Left ventricle myocardium inferior (tissue), 1 donor: ENCODE data around the gene KIF21B. TPM values are rescaled to one million over a fixed set of nuclear protein-coding genes. Genes with fewer than 3 reads are reported as not detected.
A peak's percentile ranks its signal among the peaks of the same experiment; 100 is the strongest.

Source experiments
- DNase-seq: peaks from one replicate; pipeline ENCODE4 v3.0.0-alpha.2; 2020
- H3K27ac ChIP-seq: fragments of 200-600 bp; replicated peaks from 2 replicates; pipeline ENCODE4 v1.8.0; 2021
- H3K27me3 ChIP-seq: fragments of 200-600 bp; 2 replicates; pipeline ENCODE4 v1.8.0; 2021; ENCODE audit warnings: low read depth
- H3K36me3 ChIP-seq: fragments of 200-600 bp; 2 replicates; pipeline ENCODE4 v1.8.0; 2021
- H3K4me1 ChIP-seq: fragments of 200-600 bp; 2 replicates; pipeline ENCODE4 v1.8.0; 2021
- H3K4me3 ChIP-seq: fragments of 200-600 bp; 2 replicates; pipeline ENCODE4 v1.8.0; 2021; ENCODE audit warnings: mild to moderate bottlenecking, moderate library complexity
- H3K9me3 ChIP-seq: fragments of 200-600 bp; replicated peaks from 2 replicates; pipeline ENCODE4 v1.8.0; 2021
- intact Hi-C: fragments of 100-400 bp; cut with micrococcal nuclease; formaldehyde crosslinking; loops from one replicate; pipeline ENCODE4 v1.11.0; 2022
- total RNA-seq: library from RNA; stranded (reverse); fragmentation: NEBNext Ultra II Directional; extraction: Animal tissue kit (Norgen Biotek cat#: 25700); gene quantifications from one replicate; pipeline ENCODE4 v1.2.1, GENCODE V29; 2021
- TF ChIP-seq, protein P1 (sequence below): fragments of 200-600 bp; IDR thresholded peaks from 2 replicates; pipeline ENCODE4 v1.8.0; 2021; ENCODE audit warnings: antibody characterized with exemption, mild to moderate bottlenecking, borderline replicate concordance
- donor health status: DM: no; HTN: yes; CAD: no; lungs with severe emphysema.

KIF21B gene
- total RNA-seq, 1 donor from 2014 or later, result 0.47 TPM

DNA sequence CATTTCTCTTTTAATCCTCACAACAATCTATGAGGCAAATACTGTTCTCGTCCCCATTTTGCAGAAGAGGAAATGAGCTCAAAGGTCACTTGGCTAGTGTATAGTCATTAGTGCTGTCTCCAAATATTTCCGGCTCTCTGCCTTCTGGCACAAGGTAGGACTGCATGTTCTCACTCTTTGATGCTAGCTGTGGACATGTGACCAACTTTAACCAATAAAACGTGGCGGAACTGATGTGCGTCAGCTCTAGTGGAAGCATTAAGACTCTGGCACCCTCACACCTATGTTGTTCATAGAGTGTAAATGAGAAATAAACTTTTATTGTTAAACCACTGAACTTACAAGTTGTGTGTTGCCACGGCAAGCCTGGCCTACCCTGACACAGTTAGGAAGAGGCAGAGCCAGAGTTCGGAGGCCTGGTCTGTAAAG is 5.0 kb upstream of the KIF21B start:
- TF ChIP-seq, protein P1, sequence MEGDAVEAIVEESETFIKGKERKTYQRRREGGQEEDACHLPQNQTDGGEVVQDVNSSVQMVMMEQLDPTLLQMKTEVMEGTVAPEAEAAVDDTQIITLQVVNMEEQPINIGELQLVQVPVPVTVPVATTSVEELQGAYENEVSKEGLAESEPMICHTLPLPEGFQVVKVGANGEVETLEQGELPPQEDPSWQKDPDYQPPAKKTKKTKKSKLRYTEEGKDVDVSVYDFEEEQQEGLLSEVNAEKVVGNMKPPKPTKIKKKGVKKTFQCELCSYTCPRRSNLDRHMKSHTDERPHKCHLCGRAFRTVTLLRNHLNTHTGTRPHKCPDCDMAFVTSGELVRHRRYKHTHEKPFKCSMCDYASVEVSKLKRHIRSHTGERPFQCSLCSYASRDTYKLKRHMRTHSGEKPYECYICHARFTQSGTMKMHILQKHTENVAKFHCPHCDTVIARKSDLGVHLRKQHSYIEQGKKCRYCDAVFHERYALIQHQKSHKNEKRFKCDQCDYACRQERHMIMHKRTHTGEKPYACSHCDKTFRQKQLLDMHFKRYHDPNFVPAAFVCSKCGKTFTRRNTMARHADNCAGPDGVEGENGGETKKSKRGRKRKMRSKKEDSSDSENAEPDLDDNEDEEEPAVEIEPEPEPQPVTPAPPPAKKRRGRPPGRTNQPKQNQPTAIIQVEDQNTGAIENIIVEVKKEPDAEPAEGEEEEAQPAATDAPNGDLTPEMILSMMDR, result no peak
- no peak overlapping the region for H3K4me3 ChIP-seq
- H3K36me3 ChIP-seq, result no peaks in the 10 kb centered on the region
- no peaks in the 10 kb centered on the region for H3K27me3 ChIP-seq
- no peak for DNase-seq
- peaks cover 37% of the 10 kb centered on the region for H3K4me1 ChIP-seq
- peak overlapping the region; percentile 34 for H3K27ac ChIP-seq
- no peaks in the 10 kb centered on the region for H3K9me3 ChIP-seq
- intact Hi-C loops, result no loop called here

DNA sequence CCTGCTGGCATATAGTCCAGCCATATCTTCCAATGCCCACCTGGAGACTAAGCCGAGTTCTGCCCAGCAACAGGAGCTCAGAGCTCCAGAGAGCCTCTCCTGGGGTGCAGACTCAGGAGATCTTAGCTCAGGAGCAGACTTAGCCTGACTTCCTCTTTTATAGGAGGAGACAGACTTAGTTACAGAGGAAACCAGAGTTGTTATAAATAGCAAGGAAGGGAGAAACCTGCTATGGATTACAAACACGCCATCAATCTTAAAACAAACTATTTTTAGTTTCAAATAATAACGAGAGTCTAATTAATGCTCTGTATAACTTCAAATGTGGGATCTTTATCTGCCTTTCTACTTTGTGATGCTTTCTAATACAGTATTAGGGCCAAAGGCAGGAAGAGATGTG is 3.3 kb upstream of the KIF21B start:
- Histone ChIP-seq H3K36me3 (no peaks in the 10 kb centered on the region), H3K27me3 (peaks cover 13% of the 10 kb centered on the region), H3K27ac (peak overlapping the region; percentile 36), H3K9me3 (no peaks in the 10 kb centered on the region), H3K4me3 (no peak overlapping the region), H3K4me1 (peaks cover 49% of the 10 kb centered on the region)
- intact Hi-C loops, result no loop called here
- TF ChIP-seq, protein P1, result no peak
- DNase-seq, result no peak

DNA sequence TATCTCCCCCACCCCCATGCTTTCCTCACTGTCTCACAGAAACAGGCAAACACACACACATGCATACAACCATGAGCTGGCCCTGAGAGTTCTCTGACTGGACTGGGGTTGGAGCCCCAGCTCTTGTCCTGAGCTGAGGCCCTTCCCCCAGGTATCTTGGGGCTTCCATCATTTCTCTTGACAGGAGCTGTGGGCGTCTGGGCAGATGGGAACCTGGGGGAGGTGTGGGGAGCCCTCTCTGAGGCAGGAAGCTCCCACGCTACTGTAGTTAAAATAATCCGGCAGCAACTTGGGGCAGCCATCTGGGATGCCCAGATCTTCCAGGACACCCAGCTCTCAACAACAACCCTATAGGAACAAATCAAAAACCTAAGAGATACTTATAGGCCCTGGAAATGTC is 2.7 kb upstream of the KIF21B start:
- no peak overlapping the region for H3K4me3 ChIP-seq

DNA sequence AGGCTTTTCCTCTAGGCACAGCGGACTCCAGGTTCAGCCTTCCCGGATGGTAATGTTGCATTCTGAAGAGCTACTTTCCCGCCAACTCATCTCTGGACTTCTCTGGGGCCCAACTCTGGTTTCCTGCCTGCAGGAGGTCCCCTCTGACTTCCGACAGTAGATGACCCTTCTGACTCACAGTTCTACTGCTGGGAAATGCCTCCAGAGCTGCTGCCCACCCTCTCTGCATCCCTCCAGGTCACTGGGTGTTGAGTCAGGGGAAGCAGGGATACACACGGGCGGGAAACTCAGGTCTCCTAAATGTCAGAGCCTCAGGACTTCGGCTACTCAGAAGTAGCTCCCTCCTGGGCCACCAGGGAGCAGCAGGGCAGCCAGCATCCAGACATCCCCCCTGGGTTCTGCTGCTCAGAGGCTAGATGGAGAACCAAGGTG is 2.1 kb upstream of the KIF21B start:
- TF ChIP-seq, protein P1, result no peak
- DNase-seq, result no peak
- Histone ChIP-seq H3K9me3 (no peaks in the 10 kb centered on the region), H3K36me3 (no peaks in the 10 kb centered on the region), H3K27ac (no peak overlapping the region), H3K4me1 (peaks cover 49% of the 10 kb centered on the region), H3K27me3 (peaks cover 23% of the 10 kb centered on the region), H3K4me3 (no peak overlapping the region)
- intact Hi-C loops, result no loop called here

More for the DNA sequence above, 2.7 kb upstream of the KIF21B start:
- no peak for DNase-seq
- Histone ChIP-seq H3K4me1 (peaks cover 49% of the 10 kb centered on the region), H3K27ac (no peak overlapping the region), H3K9me3 (no peaks in the 10 kb centered on the region), H3K27me3 (peaks cover 19% of the 10 kb centered on the region), H3K36me3 (no peaks in the 10 kb centered on the region)
- TF ChIP-seq, protein P1, result no peak
- intact Hi-C loops, result no loop called here

DNA sequence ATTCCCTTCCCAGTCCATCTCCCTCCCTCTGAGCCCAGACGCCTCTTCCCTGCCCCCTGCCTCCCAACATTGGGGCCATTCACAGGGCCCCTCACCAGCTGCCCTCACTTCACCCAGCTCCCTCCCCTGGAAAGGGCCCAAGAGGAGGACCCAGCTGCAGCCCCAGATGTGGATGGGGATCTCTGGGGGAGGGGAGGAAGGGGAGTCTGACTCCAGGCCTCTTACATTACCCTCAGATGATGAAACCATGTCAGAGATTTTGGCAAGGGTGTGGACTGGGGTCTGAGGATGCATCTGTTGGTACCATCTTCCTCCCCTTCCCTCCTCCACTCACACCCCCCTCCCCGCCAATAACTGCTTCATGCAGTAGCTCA is 1.1 kb upstream of the KIF21B start:
- Histone ChIP-seq H3K4me1 (peaks cover 49% of the 10 kb centered on the region), H3K9me3 (no peaks in the 10 kb centered on the region), H3K27me3 (peaks cover 23% of the 10 kb centered on the region), H3K4me3 (no peak overlapping the region), H3K36me3 (no peaks in the 10 kb centered on the region), H3K27ac (no peak overlapping the region)
- TF ChIP-seq, protein P1, result no peak
- DNase-seq, result no peak
- intact Hi-C loops, result no loop called here
